H1 (cell line): ENCODE results near the gene FAM120A.

Experiments used
- EZH2 ChIP-seq: fragments of 200-600 bp; sonication (generic); IDR thresholded peaks from 2 replicates; pipeline ENCODE4 v1.7.1; 2012; ENCODE audit warnings: low read depth, mild to moderate bottlenecking, moderate library complexity, low read length, inconsistent platforms; ENCODE audit not compliant: severe bottlenecking
- JUND ChIP-seq: IDR thresholded peaks from 2 replicates; pipeline ENCODE4 v1.6.1; 2011; ENCODE audit warnings: mild to moderate bottlenecking, improper control_type of control experiment, low read length
- NRF1 ChIP-seq: IDR thresholded peaks from 2 replicates; pipeline ENCODE4 v1.6.1; 2011; ENCODE audit warnings: mild to moderate bottlenecking, low read depth, low read length, improper control_type of control experiment
- POLR2A ChIP-seq, 2 experiments: IDR thresholded peaks; 1 replicate in 1 of 2; 2 replicates in 1 of 2; pipeline ENCODE4 v1.6.1; 2011; ENCODE audit warnings: low read depth in 2 of 2, low read length in 2 of 2, mild to moderate bottlenecking in 2 of 2; ENCODE audit errors: control extremely low read depth in 1 of 2
- POLR2AphosphoS5 ChIP-seq: IDR thresholded peaks from 2 replicates; pipeline ENCODE4 v1.6.1; 2011; ENCODE audit warnings: low read depth, low read length
- SIX5 ChIP-seq: IDR thresholded peaks from 2 replicates; pipeline ENCODE4 v1.6.1; 2011; ENCODE audit warnings: mild to moderate bottlenecking, low read depth, low read length
- TAF1 ChIP-seq: IDR thresholded peaks from 2 replicates; pipeline ENCODE4 v1.6.1; 2011; ENCODE audit warnings: mild to moderate bottlenecking, low read depth, low read length
- TBP ChIP-seq: IDR thresholded peaks from 2 replicates; pipeline ENCODE4 v1.6.1; 2011; ENCODE audit warnings: low read depth, low read length, improper control_type of control experiment
- ZNF274 ChIP-seq: IDR thresholded peaks from 2 replicates; pipeline ENCODE4 v1.7.0; 2012; ENCODE audit warnings: low read length, borderline replicate concordance; ENCODE audit errors: extremely low read depth
- TF ChIP-seq, protein P1 (sequence below), 3 experiments: IDR thresholded peaks; 1 replicate in 2 of 3; 2 replicates in 1 of 3; pipeline versions ENCODE4 v1.5.1 to v1.6.1; 2011; ENCODE audit warnings: low read length in 3 of 3, mild to moderate bottlenecking in 3 of 3, inconsistent platforms in 2 of 3, low read depth in 1 of 3, moderate library complexity in 1 of 3; ENCODE audit not compliant: insufficient read depth in 1 of 3; ENCODE audit errors: control extremely low read depth in 1 of 3

DNA sequence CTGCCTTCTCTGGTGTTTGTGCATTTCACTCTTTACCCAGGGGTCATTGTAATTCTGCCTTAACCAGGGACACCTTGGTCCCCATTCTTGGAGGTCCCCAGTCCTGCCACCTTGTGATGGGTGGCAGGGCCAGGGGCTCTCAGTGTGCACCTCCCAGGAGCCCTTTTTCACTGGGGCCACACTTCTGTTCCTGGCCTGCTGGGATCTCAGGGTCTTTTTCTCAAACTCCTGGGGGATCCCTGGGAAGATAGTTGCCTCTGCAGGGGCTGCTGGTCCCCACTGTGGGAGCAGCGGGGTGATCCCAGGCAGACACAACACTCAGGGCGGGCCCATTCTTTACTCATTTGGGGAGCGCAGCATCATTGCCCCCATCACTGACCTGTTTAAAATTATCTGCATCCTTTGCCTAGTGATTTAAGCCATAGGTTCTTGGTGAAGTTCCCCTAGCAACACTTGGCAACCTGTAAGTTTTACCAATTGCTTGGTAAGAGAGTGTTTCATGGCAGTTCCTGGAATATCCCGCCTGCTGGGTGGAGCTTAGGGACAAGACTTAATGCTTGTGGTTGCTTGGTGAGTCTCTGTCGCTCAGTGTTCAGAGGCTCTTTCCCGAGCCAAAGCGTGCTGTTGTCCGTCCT, 140.6 kb downstream of the FAM120A start:
- TF ChIP-seq, protein P1, sequence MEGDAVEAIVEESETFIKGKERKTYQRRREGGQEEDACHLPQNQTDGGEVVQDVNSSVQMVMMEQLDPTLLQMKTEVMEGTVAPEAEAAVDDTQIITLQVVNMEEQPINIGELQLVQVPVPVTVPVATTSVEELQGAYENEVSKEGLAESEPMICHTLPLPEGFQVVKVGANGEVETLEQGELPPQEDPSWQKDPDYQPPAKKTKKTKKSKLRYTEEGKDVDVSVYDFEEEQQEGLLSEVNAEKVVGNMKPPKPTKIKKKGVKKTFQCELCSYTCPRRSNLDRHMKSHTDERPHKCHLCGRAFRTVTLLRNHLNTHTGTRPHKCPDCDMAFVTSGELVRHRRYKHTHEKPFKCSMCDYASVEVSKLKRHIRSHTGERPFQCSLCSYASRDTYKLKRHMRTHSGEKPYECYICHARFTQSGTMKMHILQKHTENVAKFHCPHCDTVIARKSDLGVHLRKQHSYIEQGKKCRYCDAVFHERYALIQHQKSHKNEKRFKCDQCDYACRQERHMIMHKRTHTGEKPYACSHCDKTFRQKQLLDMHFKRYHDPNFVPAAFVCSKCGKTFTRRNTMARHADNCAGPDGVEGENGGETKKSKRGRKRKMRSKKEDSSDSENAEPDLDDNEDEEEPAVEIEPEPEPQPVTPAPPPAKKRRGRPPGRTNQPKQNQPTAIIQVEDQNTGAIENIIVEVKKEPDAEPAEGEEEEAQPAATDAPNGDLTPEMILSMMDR (IDR thresholded peaks at IDR 0.05; ENCODE audit: control extremely low read depth in 1 of 3, insufficient read depth in 1 of 3, low read depth in 1 of 3, low read length in 3 of 3) = no peak
- TF ChIP-seq JUND = no peak
- no peak for TF ChIP-seq TBP
- no peak for TF ChIP-seq SIX5
- TF ChIP-seq ZNF274 = no peak
- no peak for TF ChIP-seq POLR2AphosphoS5
- TF ChIP-seq EZH2 = no peak
- TF ChIP-seq NRF1 = no peak
- no peak for TF ChIP-seq TAF1
- no peak for TF ChIP-seq POLR2A (IDR thresholded peaks at IDR 0.05; ENCODE audit: control extremely low read depth in 1 of 2, low read depth in 2 of 2, low read length in 2 of 2)
